GM10248 (cell line): Measurements from ENCODE around the gene SRXN1.
"Not testable (repeated sequence)": the region's sequence is repeated elsewhere in the genome, so short reads cannot be mapped to it uniquely, and the experiment has no call there.

Source experiments
- CTCF ChIA-PET: fragments of 300-600 bp; sonication (Branson Sonifier 250); formaldehyde crosslinking; extraction: SDS; loops from one replicate; lab custom pipeline; 2021; ENCODE audit warnings: antibody characterized with exemption; lab: Yijun Ruan, JAX
- POLR2A ChIA-PET: fragments of 350-650 bp; sonication (Branson Sonifier 250); formaldehyde crosslinking; extraction: SDS; loops from one replicate; lab custom pipeline; 2020; ENCODE audit warnings: antibody characterized with exemption; lab: Yijun Ruan, JAX
- DNase-seq: peaks from one replicate; pipeline ENCODE4 v3.0.0; 2012; ENCODE audit errors: extremely low spot score
- TF ChIP-seq, protein P1 (sequence below): IDR thresholded peaks from 2 replicates; pipeline ENCODE4 v1.5.1; 2012; ENCODE audit warnings: mild to moderate bottlenecking, low read depth; ENCODE audit errors: extremely low read depth, missing control alignments, control extremely low read depth

SRXN1 gene

DNA sequence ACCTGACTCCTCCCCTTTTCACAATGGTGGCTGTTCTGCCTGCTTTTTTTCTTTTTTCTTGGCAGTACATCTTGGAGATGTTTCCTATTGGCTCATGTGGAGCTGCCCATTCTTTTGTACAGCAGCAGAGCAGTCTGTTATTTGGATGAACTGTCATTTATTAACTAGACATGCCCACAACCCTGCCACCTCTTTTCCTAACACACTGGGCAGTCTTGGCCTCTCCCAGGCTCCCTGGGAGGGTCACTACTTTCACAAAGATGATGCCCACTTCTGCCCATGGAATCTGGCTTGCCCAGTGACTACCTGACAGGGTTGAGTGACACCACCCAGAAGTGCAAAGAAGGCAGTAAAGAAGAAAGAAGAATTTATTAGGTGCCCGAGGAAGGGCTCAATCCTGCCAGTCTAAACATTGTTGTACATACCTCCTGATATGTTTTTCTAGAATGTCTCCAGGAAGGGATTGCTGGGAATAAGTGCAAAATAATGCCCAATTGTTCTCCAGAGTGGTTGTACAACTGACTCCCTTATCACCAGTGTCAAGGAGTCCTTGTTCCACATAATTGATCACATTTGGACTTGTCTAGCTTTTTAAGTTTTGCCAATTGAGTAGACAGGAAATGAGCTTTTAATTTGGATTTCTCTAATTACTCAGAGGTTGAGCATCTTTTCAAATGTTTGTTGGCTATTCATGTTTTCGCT lies 42.3 kb upstream of the SRXN1 start:
- ChIA-PET CTCF (interaction anchor here (1.2 kb wide), 1 partner anchor 50 kb away, joined by 3 read pairs; no protein-coding TSS in a partner anchor), POLR2A (no interaction called here)
- TF ChIP-seq, protein P1, sequence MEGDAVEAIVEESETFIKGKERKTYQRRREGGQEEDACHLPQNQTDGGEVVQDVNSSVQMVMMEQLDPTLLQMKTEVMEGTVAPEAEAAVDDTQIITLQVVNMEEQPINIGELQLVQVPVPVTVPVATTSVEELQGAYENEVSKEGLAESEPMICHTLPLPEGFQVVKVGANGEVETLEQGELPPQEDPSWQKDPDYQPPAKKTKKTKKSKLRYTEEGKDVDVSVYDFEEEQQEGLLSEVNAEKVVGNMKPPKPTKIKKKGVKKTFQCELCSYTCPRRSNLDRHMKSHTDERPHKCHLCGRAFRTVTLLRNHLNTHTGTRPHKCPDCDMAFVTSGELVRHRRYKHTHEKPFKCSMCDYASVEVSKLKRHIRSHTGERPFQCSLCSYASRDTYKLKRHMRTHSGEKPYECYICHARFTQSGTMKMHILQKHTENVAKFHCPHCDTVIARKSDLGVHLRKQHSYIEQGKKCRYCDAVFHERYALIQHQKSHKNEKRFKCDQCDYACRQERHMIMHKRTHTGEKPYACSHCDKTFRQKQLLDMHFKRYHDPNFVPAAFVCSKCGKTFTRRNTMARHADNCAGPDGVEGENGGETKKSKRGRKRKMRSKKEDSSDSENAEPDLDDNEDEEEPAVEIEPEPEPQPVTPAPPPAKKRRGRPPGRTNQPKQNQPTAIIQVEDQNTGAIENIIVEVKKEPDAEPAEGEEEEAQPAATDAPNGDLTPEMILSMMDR, result no peak
- DNase-seq, result no peak

DNA sequence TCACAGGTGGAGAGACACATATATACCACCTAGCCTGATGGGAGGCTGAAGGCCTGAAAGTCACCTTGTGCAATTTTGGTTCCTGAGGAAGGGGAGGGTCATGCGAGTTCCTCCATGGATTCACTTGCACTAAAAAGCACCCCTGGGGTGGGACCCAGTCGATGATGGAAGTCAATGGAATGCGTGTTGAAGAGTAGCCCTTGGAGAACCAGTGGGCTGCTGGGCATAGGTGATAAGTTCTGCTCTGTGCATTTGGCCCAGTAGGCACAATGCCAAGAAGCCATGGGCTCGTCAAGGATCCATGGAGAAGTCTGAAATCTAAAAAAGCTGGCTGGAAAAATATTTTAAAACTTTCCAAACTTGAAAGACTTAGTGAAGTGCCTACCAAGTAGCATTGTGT lies 41.5 kb upstream of the SRXN1 start:
- TF ChIP-seq, protein P1, result no peak
- no peak for DNase-seq
- ChIA-PET CTCF (no interaction called here), POLR2A (no interaction called here)

DNA sequence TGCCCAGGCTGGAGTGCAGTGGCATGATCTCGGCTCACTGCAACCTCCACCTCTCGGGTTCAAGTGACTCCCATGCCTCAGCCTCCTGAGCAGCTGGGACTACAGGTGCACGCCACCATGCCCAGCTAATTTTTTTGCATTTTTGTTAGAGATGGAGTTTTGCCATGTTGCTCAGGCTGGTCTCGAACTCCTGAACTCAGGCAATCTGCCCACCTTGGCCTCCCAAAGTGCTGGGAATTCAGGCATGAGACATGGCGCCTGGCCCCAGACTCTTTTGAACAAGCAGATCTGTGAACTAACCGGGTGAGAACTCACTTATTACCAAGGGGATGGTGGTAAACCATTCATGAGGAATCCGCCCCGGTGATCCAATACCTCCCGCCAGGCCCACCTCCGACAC lies 40.8 kb upstream of the SRXN1 start:
- DNase-seq, POLR2A ChIA-PET: not testable (repeated sequence)
- CTCF ChIA-PET, result interaction anchor here (0.9 kb wide), 1 partner anchor 27 kb away, joined by 4 read pairs; no protein-coding TSS in a partner anchor

DNA sequence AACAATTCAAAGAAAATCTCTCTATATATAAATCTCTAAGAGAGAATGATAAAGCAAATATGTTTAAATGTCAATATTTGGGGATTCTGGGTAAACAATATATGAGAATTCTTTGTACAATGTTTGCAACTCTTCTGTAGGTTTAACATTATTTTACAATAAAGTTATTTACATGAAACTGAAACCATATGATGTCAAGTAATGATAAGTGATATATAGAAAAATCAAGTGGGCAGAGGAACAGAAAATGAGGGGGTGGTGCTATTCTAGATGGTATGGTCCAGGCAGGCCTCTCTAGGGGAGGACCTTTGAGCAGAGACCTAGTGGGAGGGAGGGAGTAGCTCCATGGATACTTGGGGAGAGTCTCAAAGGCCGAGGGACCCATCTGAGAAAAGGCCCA lies 39.0 kb upstream of the SRXN1 start:
- TF ChIP-seq, protein P1, result no peak
- no peak for DNase-seq
- CTCF ChIA-PET, result no interaction called here
- POLR2A ChIA-PET, result no interaction called here

DNA sequence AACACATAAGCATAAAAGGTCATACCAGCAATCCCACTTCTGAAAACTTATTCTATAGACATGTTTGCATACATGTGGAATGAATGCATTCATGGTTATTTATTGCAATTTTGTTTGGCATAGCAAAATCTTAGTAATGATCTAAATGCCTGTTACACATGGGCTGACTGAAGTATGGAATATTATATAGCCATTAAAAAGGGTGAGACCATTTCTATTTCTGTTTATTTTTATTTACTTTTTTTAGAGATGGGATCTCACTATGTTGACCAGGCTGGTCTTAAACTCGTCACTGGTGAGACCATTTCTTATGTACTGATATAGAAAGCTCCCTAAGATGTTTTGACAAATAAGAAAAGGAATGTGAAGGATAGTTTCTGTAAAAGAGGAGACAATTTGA lies 36.9 kb upstream of the SRXN1 start:
- DNase-seq, result no peak
- TF ChIP-seq, protein P1, result no peak
- CTCF ChIA-PET, result interaction anchor here (1.1 to 1.3 kb wide), 2 partner anchors 8 to 22 kb away, joined by 3 to 6 read pairs; no protein-coding TSS in a partner anchor
- POLR2A ChIA-PET, result no interaction called here

DNA sequence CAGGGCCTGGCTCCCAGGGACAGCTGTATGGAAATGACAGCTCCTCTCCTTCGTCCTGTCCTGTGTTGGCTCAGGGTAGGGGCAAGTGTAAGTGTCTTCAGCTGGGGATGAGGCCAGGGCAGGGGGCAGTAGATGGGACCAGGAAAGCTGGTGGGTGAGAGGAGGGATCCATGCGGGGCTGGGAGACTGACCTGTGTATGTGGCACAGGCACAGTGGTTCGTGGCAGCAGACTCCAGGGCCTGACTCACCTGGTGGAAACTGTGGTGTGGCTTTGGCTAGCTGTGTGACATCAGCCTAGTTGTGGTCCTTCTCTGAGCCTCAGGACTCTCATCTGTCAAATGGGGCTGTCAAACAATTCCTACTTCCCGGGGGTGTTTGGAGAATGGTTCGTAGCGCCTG lies 36.3 kb upstream of the SRXN1 start:
- DNase-seq, result no peak
- POLR2A ChIA-PET, result no interaction called here
- CTCF ChIA-PET, result no interaction called here
- TF ChIP-seq, protein P1, result no peak

DNA sequence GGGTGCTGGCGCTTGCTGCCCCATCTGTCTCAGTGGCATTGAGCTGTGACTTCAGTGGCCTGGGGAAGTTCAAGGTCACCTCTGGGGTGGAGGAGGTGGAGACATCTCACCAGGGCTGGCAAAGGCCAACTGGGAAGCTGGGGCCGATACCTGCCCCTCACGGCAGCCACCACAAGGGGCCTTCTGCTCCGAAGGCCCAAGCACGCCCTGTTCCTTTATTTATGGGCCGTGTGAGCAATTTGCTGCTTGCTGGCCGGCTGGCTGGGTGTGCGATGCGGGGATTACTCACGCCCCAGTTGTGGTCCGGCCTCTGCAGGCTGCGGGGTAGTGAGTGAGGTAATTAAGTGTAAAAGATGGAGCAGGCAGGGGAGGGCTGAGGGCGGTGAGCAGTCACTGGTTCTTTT lies 35.8 kb upstream of the SRXN1 start:
- TF ChIP-seq, protein P1, result no peak
- POLR2A ChIA-PET, result no interaction called here
- CTCF ChIA-PET, result no interaction called here
- DNase-seq, result no peak
